ENCODE data around the gene AMIGO1. TPM values are rescaled to one million over a fixed set of nuclear protein-coding genes. Genes with fewer than 3 reads are reported as not detected.
A peak's percentile ranks its signal among the peaks of the same experiment; 100 is the strongest.

The AMIGO1 gene
- polyA plus RNA-seq, 3 donors, result 0.05 to 0.26 (median 0.07) TPM

DNA sequence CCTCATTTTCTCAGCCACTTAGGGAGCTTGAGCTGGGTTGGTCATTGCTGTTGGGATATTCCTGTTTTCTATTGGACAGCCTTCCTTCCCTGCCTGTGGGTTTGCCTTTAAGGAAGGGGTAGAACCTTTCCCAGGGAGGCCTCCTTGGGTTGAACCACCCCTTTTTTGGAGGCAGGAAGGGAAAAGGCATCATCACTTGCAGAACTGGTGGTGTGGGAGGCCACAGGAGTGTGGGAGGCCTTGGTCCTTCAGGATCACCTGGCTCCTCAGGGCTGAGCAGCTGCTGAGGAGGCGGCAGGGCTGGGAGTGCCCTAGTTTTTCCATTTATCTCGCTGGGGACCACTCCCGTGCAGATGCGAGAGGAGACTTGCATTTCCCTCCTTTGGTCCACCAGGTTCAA is 16.3 kb downstream of the AMIGO1 start:
- no peak for TF ChIP-seq CTCF (IDR thresholded peaks at IDR 0.05)
- 91% methylated on average over 4 of the region's 4 CpGs for WGBS (ENCODE audit: insufficient coverage)
- Mint-ChIP-seq H3K9me3 (no peaks in the 10 kb centered on the region), H3K4me1 (peaks cover 23% of the 10 kb centered on the region), H3K4me3 (no peak overlapping the region), H3K36me3 (peaks cover 30 to 36% of the 10 kb centered on the region in 2 donors), H3K27ac (no peak overlapping the region), H3K27me3 (ENCODE audit: low read depth in 3 of 3) (peaks cover 0 to 4% (median 0%) of the 10 kb centered on the region in 3 donors)
- H3K36me3 ChIP-seq (replicated peaks in 1 of 2; ENCODE audit: control insufficient read depth in 1 of 2, insufficient read depth in 2 of 2, low read length in 2 of 2), result peaks cover 26 to 33% of the 10 kb centered on the region in 2 donors
- no peaks in the 10 kb centered on the region for H3K27me3 ChIP-seq (ENCODE audit: control insufficient read depth in 2 of 2, insufficient read depth in 2 of 2, low read length in 2 of 2)
- H3K4me3 ChIP-seq (replicated peaks in 1 of 3; ENCODE audit: low read depth in 2 of 3, low read length in 3 of 3), result no peak overlapping the region
- peak overlapping the region; percentile 77 for H3K4me2 ChIP-seq (replicated peaks; ENCODE audit: extremely low read depth, low read length, poor library complexity, severe bottlenecking)
- peaks cover 37% of the 10 kb centered on the region for H4K20me1 ChIP-seq (ENCODE audit: insufficient read depth, low read length)
- H3K27ac ChIP-seq (ENCODE audit: low read depth in 1 of 2, low read length in 2 of 2), result no peak overlapping the region
- H3K79me2 ChIP-seq (ENCODE audit: insufficient read depth, low read length), result peaks cover 39% of the 10 kb centered on the region
- peak overlapping the region; percentile 89 for H2AFZ ChIP-seq (ENCODE audit: insufficient read depth, low read depth, low read length, poor library complexity, severe bottlenecking)
- DNase-seq, result no peak
- intact Hi-C loops (cut with micrococcal nuclease), result no loop called here
- no peaks in the 10 kb centered on the region for H3K9me3 ChIP-seq (replicated peaks in 1 of 2; ENCODE audit: control insufficient read depth in 1 of 2, insufficient read depth in 1 of 2, low read length in 2 of 2)
- no peak overlapping the region for H3K9ac ChIP-seq (ENCODE audit: insufficient read depth, low read length, poor library complexity, severe bottlenecking)
- peaks cover 12 to 19% of the 10 kb centered on the region in 2 donors for H3K4me1 ChIP-seq (ENCODE audit: control insufficient read depth in 1 of 2, insufficient read depth in 2 of 2, low read length in 2 of 2)

- H3K27ac ChIP-seq (ENCODE audit: low read depth in 1 of 2, low read length in 2 of 2), result no peak overlapping the region
- TF ChIP-seq CTCF (IDR thresholded peaks at IDR 0.05), result no peak
- Mint-ChIP-seq H3K4me1 (peaks cover 23% of the 10 kb centered on the region), H3K36me3 (peaks cover 32 to 36% of the 10 kb centered on the region in 2 donors), H3K27me3 (ENCODE audit: low read depth in 3 of 3) (peaks cover 0 to 4% (median 0%) of the 10 kb centered on the region in 3 donors), H3K9me3 (no peaks in the 10 kb centered on the region), H3K4me3 (no peak overlapping the region), H3K27ac (no peak overlapping the region)
- no peak overlapping the region for H3K9ac ChIP-seq (ENCODE audit: insufficient read depth, low read length, poor library complexity, severe bottlenecking)
- peaks cover 36% of the 10 kb centered on the region for H3K79me2 ChIP-seq (ENCODE audit: insufficient read depth, low read length)
- H2AFZ ChIP-seq (ENCODE audit: insufficient read depth, low read depth, low read length, poor library complexity, severe bottlenecking), result no peak overlapping the region
- peaks cover 12 to 19% of the 10 kb centered on the region in 2 donors for H3K4me1 ChIP-seq (ENCODE audit: control insufficient read depth in 1 of 2, insufficient read depth in 2 of 2, low read length in 2 of 2)
- H3K9me3 ChIP-seq (replicated peaks in 1 of 2; ENCODE audit: control insufficient read depth in 1 of 2, insufficient read depth in 1 of 2, low read length in 2 of 2), result no peaks in the 10 kb centered on the region
- no peak overlapping the region for H3K4me2 ChIP-seq (replicated peaks; ENCODE audit: extremely low read depth, low read length, poor library complexity, severe bottlenecking)
- no peak for DNase-seq
- peaks cover 21 to 28% of the 10 kb centered on the region in 2 donors for H3K36me3 ChIP-seq (replicated peaks in 1 of 2; ENCODE audit: control insufficient read depth in 1 of 2, insufficient read depth in 2 of 2, low read length in 2 of 2)
- H4K20me1 ChIP-seq (ENCODE audit: insufficient read depth, low read length), result peaks cover 32% of the 10 kb centered on the region
- intact Hi-C loops (cut with micrococcal nuclease), result no loop called here
- no peak overlapping the region for H3K4me3 ChIP-seq (replicated peaks in 1 of 3; ENCODE audit: low read depth in 2 of 3, low read length in 3 of 3)
- no peaks in the 10 kb centered on the region for H3K27me3 ChIP-seq (ENCODE audit: control insufficient read depth in 2 of 2, insufficient read depth in 2 of 2, low read length in 2 of 2)
- WGBS (ENCODE audit: insufficient coverage), result 53% methylated on average over 3 of the region's 4 CpGs
These were observed 16.7 kb downstream of the AMIGO1 start for GRCh38 chr1:109492779-109493178.

All from CD14-positive monocyte (primary cell).